ENCODE measurements around the gene STYXL1.
A peak's percentile ranks its signal among the peaks of the same experiment; 100 is the strongest.

Gene STYXL1

DNA sequence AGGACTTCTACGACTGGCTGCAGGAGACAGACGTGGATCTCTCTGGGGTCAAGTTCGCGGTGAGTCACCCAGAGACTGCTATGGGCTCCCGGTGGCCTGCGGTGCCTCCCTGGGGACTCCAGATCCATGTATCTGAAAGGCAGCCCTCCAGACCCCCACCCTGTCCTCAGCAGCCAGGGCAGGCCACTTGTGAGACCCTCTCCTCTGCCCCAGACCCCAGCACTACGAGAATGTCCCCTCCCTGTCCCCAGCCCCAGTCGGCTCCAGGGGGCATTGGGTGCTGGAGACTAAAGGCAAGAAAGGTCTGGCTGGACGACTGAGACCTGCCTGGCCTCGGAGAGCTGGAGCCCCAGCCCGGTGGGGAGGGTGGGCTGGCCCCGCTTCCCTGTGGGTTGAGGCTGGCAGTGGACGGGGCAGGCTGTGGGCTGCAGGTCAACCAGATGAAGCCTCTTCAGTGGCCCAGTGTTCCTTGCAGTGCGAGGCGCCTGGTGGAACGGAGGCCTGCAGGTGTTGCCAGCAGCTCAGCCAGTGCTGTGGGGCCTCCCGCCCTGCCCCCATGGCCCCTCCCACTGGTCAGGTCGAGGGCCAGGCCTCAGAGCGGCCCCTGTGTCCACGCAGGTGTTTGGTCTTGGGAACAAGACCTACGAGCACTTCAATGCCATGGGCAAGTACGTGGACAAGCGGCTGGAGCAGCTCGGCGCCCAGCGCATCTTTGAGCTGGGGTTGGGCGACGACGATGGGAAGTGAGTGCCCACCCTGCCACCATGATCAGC is 67.2 kb downstream of the STYXL1 start:
- Histone ChIP-seq H3K4me1 (peaks cover 4% of the 10 kb centered on the region), H3K27me3 (ENCODE audit: control insufficient read depth, insufficient read depth, low read length) (no peaks in the 10 kb centered on the region), H3K9me3 (ENCODE audit: control insufficient read depth, low read length) (no peaks in the 10 kb centered on the region), H3K4me3 (ENCODE audit: low read depth, low read length) (no peak overlapping the region), H3K36me3 (ENCODE audit: control insufficient read depth, insufficient read depth, low read length) (no peaks in the 10 kb centered on the region), H3K27ac (no peak overlapping the region), H2AFZ (no peak overlapping the region), H3K4me2 (ENCODE audit: low read length) (no peak overlapping the region), H3K79me2 (peaks cover 5% of the 10 kb centered on the region), H3K9ac (no peak overlapping the region)
- TF ChIP-seq, protein P1, sequence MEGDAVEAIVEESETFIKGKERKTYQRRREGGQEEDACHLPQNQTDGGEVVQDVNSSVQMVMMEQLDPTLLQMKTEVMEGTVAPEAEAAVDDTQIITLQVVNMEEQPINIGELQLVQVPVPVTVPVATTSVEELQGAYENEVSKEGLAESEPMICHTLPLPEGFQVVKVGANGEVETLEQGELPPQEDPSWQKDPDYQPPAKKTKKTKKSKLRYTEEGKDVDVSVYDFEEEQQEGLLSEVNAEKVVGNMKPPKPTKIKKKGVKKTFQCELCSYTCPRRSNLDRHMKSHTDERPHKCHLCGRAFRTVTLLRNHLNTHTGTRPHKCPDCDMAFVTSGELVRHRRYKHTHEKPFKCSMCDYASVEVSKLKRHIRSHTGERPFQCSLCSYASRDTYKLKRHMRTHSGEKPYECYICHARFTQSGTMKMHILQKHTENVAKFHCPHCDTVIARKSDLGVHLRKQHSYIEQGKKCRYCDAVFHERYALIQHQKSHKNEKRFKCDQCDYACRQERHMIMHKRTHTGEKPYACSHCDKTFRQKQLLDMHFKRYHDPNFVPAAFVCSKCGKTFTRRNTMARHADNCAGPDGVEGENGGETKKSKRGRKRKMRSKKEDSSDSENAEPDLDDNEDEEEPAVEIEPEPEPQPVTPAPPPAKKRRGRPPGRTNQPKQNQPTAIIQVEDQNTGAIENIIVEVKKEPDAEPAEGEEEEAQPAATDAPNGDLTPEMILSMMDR (IDR thresholded peaks at IDR 0.05): no peak

- H2AFZ ChIP-seq: no peak overlapping the region
- H3K27me3 ChIP-seq (ENCODE audit: control insufficient read depth, insufficient read depth, low read length): no peaks in the 10 kb centered on the region
- H3K4me3 ChIP-seq (ENCODE audit: low read depth, low read length): no peak overlapping the region
- no peak overlapping the region for H3K4me2 ChIP-seq (ENCODE audit: low read length)
- peaks cover 4% of the 10 kb centered on the region for H3K4me1 ChIP-seq
- no peak overlapping the region for H3K9ac ChIP-seq
- H3K36me3 ChIP-seq (ENCODE audit: control insufficient read depth, insufficient read depth, low read length): no peaks in the 10 kb centered on the region
- no peak overlapping the region for H3K27ac ChIP-seq
- H3K9me3 ChIP-seq (ENCODE audit: control insufficient read depth, low read length): no peaks in the 10 kb centered on the region
- peaks cover 5% of the 10 kb centered on the region for H3K79me2 ChIP-seq
- TF ChIP-seq, protein P1 (IDR thresholded peaks at IDR 0.05): no peak
Observed at GRCh38 chr7:75979759-75980429, 67.9 kb downstream of the STYXL1 start.

DNA sequence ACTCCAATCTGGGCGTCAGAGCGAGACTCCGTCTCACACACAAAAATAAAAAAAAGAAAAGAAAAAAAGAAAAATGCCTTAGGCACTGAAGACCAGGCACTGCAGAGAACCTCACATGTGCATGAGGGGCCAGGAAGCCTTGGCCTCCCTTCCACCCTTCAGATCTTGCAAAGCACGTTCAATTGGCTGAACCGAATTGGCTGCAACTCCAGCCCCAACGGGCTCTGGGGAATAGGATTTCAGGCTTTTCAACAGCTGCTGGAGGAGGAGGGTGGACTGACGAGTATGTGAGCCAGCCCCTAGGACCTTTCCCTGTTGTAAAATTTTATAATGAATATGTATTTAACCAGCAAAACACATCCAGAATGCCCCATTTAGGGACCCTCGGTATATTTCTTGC is 70.1 kb downstream of the STYXL1 start:
- Histone ChIP-seq H3K9ac (no peak overlapping the region), H3K36me3 (ENCODE audit: control insufficient read depth, insufficient read depth, low read length) (no peaks in the 10 kb centered on the region), H3K4me3 (ENCODE audit: low read depth, low read length) (no peak overlapping the region), H3K9me3 (ENCODE audit: control insufficient read depth, low read length) (no peaks in the 10 kb centered on the region), H3K4me1 (peaks cover 4% of the 10 kb centered on the region), H2AFZ (no peak overlapping the region), H3K27me3 (ENCODE audit: control insufficient read depth, insufficient read depth, low read length) (no peaks in the 10 kb centered on the region), H3K79me2 (peaks cover 5% of the 10 kb centered on the region), H3K4me2 (ENCODE audit: low read length) (no peak overlapping the region), H3K27ac (no peak overlapping the region)
- TF ChIP-seq, protein P1 (IDR thresholded peaks at IDR 0.05): no peak

DNA sequence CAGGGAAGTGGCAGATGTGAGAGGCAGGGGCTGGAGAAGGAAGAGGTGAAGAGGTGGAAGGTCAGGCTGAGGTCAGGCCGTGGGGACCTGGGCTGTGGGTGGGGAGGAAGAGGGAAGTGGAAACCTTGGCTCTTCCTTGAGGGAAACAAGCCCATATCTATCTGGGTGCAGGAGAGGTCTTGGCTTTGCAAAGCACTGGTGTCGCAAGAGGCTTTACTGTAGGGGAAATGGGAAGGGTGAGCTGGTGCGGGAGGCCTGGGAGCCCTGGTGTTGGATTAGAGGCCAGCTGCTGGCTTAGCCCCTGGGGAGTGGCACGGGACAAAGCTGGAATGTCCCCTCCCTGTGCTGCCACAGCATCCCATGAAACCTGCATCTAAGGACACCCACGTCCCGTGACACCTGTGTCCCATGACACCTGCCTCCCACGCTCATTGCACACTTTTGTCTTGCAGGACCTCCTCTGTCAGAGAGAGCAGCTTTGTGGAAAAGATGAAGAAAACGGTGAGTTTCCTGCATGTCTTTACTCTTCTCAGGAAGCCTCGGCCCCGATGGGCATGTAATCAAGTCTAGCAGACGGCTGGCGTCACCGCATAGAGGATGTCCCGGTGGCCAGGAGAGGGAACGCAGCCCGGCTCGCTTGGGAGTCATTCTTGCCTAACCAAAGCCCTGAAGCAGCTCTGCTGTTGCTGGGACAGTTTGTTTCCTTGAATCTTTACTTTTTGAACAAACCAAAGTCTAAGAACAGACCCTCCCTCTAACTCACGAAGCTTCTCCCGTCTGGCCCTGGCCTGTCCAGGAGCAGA is 75.6 kb downstream of the STYXL1 start:
- Histone ChIP-seq H3K9me3 (ENCODE audit: control insufficient read depth, low read length) (no peaks in the 10 kb centered on the region), H2AFZ (no peak overlapping the region), H3K27me3 (ENCODE audit: control insufficient read depth, insufficient read depth, low read length) (no peaks in the 10 kb centered on the region), H3K27ac (peak overlapping the region; percentile 32), H3K9ac (no peak overlapping the region), H3K36me3 (ENCODE audit: control insufficient read depth, insufficient read depth, low read length) (no peaks in the 10 kb centered on the region), H3K4me3 (ENCODE audit: low read depth, low read length) (no peak overlapping the region), H3K79me2 (peaks cover 25% of the 10 kb centered on the region), H3K4me1 (no peaks in the 10 kb centered on the region), H3K4me2 (ENCODE audit: low read length) (no peak overlapping the region)
- TF ChIP-seq, protein P1 (IDR thresholded peaks at IDR 0.05): no peak
